DOHH2 (cell line): ENCODE results near the gene LRRC59.
"Not testable (repeated sequence)": the region's sequence is repeated elsewhere in the genome, so short reads cannot be mapped to it uniquely, and the experiment has no call there.

Experiments used
- CTCF ChIP-seq: fragments of 200-600 bp; sonication (generic); IDR thresholded peaks from one replicate; pipeline ENCODE4 v1.5.1; 2014; ENCODE audit warnings: antibody characterized with exemption, mild to moderate bottlenecking, low read depth, low read length; ENCODE audit not compliant: poor library complexity, severe bottlenecking
- EZH2phosphoT487 ChIP-seq: fragments of 200-600 bp; sonication (generic); IDR thresholded peaks from 2 replicates; pipeline ENCODE4 v1.6.1; 2017; ENCODE audit warnings: borderline replicate concordance, mild to moderate bottlenecking, antibody characterized with exemption, low read length, moderate library complexity, mixed read lengths

GRCh38 chr17:50398672-50399071 lies 1.3 kb upstream of the LRRC59 start:
- not testable (repeated sequence) for TF ChIP-seq CTCF, EZH2phosphoT487
